22Rv1 (cell line): ENCODE results near the gene RAB43.
A peak's percentile ranks its signal among the peaks of the same experiment; 100 is the strongest.
"Not testable (repeated sequence)": the region's sequence is repeated elsewhere in the genome, so short reads cannot be mapped to it uniquely, and the experiment has no call there.

Experiments used
- H3K27ac ChIP-seq: fragments of 450-650 bp; 2 replicates; pipeline ENCODE4 v1.5.1; 2017
- CTCF ChIP-seq: fragments of 450-650 bp; IDR thresholded peaks from 2 replicates; pipeline ENCODE4 v1.5.1; 2017; ENCODE audit warnings: mild to moderate bottlenecking
- ZFX ChIP-seq: fragments of 450-650 bp; IDR thresholded peaks from 2 replicates; pipeline ENCODE4 v1.6.1; 2017; ENCODE audit warnings: antibody characterized with exemption, borderline replicate concordance

The RAB43 gene

DNA sequence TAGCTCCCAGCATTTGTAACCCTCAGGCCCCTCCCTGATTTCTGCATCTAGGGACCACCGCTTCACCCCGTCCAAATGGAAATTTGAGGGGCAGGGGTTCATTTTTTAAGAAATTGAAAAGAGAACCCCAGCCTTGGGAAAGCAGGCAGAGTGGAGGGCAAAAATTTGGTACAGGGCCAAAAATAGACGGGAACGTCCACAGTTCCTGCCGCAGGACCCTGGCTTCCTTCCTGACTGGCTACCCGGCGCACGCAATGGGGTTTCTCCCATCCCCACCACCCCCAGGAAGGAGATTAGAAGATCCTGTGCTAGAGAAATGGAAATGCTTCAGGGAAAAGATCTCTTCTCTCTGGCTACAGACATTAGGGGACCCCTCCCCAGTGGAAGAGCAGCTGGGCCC, 40.1 kb downstream of the RAB43 start:
- no peak overlapping the region for H3K27ac ChIP-seq

DNA sequence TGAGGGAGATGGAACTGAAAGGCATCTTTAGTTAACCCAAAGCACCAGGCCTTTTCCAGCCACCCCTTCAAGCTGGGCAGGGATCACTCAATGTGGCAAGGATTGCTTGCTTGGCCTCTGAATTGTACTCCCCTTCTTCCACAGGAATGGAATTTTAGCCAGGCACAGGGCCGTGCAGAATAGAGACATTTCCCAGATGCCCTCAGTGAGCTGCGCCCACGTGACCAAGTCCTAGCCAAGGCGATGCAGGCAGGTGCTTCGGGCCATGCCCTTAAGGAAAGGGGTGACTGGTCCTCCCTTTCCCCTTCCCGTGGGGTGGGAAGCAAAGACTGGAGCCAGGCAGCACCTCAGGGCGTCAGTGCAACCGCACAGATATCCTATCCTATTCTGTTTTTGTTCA, 43.1 kb downstream of the RAB43 start:
- TF ChIP-seq ZFX (no peak), CTCF (no peak)
- H3K27ac ChIP-seq = no peak overlapping the region

More for the DNA sequence above, 40.1 kb downstream of the RAB43 start:
- TF ChIP-seq ZFX = no peak

GRCh38 chr3:129077222-129077621, 44.4 kb downstream of the RAB43 start:
- H3K27ac ChIP-seq = no peak overlapping the region
- TF ChIP-seq ZFX (no peak), CTCF (no peak)

DNA sequence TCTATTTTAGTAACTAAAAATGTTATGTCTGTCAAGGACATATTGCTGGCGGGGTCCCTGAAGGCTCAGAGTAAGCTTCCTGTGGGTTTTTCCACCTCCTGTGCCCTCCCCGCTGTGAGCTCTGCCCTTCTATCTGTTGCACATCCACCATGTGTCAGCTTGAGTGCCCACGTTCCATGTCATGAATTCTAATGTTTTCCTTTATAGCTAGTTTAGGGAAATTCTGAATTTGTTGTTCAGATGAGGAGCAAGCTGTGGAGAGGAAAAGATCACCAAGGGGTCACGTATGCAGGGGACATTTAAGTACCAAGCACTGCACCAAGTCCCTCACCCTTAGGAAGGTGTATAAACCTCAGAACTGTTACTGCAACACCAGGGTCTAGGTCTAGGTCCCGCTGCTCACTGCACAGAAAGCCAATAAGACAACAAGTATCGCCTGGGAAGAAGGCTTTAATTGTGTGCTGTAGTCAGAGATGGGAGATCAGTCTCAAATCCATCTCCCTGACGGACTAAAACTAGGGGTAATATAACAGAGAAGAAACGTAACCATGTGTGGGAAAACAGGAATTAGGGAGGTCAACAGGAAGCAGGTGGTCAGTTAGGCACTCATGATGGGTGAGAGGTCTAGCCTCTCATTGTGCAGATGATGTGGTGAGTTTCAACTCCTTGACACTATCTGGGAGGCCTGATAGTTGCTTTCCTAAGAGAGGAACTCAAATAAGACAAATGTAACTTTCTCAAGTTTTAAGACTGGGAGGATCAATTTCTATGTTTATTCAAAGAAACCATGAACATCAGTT, 51.3 kb downstream of the RAB43 start:
- no peak overlapping the region for H3K27ac ChIP-seq
- TF ChIP-seq CTCF (no peak), ZFX (no peak)

DNA sequence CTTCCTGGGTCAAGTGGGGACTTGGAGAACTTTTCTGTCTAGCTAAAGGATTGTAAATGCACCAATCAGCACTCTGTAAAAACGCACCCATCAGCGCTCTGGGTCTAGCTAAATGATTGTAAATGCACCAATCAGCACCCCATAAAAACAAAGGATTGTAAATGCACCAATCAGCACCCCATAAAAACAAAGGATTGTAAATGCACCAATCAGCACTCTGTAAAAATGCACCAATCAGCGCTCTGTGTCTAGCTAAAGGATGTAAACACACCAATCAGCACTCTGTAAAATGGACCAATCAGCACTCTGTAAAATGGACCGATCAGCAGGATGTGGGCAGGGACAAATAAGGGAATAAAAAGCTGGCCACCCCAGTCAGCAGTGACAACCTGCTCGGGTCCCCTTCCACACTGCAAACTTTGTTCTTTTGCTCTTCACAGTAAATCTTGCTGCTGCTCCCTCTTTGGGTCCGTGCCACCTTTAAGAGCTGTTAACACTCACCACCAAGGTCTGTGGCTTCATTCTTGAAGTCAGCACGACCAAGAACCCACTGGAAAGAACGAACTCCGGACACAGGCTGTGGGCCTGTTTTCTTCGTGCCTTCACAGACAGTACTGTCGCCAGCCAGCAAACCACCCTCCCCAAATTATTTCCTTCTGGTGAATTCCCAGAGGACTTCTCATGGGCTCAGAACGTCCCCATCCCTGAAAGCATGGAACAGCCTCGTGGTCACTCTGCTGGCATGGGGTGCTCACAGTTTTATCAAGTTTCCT, 52.1 kb downstream of the RAB43 start:
- H3K27ac ChIP-seq = not testable (repeated sequence)

DNA sequence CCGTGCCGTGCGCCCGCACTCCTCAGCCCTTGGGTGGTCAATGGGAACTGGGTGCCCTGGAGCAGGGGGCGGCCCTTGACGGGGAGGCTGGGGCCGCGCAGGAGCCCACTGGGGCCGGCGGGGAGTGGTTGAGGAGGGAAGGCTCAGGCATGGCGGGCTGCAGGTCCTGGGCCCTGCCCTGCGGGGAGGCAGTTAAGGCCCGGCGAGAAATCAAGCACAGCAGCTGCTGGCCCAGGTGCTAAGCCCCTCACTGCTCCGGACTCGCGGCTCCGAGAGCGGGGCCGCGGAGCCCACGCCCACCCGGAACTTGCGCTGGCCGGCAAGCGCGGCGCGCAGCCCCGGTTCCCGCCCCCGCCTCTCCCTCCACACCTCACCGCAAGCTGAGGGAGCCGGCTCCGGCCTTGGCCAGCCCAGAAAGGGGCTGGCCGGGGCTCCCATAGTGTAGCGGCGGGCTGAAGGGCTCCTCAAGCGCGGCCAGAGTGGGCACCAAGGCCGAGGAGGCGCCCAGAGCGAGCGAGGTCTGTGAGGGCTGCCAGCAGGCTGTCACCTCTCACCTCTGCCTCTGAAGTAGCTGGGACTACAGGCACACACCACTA, 53.2 kb downstream of the RAB43 start:
- H3K27ac ChIP-seq = no peak overlapping the region
- TF ChIP-seq ZFX (no peak), CTCF (no peak)

- peak overlapping the region; percentile 66 for H3K27ac ChIP-seq
Observed at GRCh38 chr3:129067719-129068118, 53.9 kb downstream of the RAB43 start.

DNA sequence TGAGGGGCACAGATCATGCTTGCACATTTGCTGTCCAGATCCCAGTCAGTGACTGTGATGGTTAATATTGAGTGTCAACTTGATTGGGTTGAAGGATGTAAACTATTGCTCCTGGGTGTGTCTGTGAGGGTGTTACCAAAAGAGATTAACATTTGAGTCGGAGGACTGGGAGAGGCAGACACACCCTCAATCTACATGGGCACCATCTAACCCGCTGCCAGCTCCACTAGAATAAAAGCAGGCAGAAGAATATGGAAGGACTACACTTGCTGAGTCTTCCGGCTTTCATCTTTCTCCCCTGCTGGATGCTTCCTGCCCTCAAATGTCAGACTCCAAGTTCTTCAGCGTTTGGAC, 55.9 kb downstream of the RAB43 start:
- no peak overlapping the region for H3K27ac ChIP-seq
- TF ChIP-seq CTCF (no peak), ZFX (no peak)
